Measurements from ENCODE around the gene PTX3.

DNA sequence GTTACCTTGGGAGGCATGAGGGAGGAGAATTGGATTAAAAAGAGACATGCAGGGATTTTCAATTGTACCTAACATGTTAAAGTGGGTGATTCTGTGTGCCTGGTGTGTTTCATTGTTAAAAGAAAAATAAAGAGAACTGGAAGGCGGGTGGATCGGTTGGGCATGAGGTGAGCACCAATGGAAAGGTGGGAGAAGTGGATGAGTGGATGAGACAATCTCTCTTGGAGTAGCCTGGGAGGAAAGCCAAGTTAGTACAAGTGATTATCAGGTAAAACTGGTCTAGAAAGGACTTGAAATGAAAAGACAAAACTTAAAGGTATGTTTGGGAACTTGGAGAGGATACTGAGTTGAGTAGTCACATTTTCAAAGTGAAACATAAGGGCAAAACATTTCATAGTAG is 54.5 kb downstream of the PTX3 start:
- TF ChIP-seq, protein P1, sequence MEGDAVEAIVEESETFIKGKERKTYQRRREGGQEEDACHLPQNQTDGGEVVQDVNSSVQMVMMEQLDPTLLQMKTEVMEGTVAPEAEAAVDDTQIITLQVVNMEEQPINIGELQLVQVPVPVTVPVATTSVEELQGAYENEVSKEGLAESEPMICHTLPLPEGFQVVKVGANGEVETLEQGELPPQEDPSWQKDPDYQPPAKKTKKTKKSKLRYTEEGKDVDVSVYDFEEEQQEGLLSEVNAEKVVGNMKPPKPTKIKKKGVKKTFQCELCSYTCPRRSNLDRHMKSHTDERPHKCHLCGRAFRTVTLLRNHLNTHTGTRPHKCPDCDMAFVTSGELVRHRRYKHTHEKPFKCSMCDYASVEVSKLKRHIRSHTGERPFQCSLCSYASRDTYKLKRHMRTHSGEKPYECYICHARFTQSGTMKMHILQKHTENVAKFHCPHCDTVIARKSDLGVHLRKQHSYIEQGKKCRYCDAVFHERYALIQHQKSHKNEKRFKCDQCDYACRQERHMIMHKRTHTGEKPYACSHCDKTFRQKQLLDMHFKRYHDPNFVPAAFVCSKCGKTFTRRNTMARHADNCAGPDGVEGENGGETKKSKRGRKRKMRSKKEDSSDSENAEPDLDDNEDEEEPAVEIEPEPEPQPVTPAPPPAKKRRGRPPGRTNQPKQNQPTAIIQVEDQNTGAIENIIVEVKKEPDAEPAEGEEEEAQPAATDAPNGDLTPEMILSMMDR (IDR thresholded peaks at IDR 0.05) = no peak
- TF ChIP-seq POLR2A (IDR thresholded peaks at IDR 0.05) = no peak

Data from heart left ventricle (tissue), 13 donors.